ENCODE measurements around the gene CDX2. TPM values are rescaled to one million over a fixed set of nuclear protein-coding genes. Genes with fewer than 3 reads are reported as not detected.

Gene CDX2
- total RNA-seq, 1 experiment from 2014 or later, result 12.5 TPM

GRCh38 chr13:27917121-27917947 lies 51.8 kb downstream of the CDX2 start:
- ATAC-seq, result no peak
- RAD21 ChIA-PET (ENCODE audit: low non-redundant PET in 1 of 2, low total read pairs in 2 of 2, uncharacterized antibody in 2 of 2, unreplicated experiment in 2 of 2), result no interaction called here
- CTCF ChIA-PET, result no interaction called here
- intact Hi-C loops (cut with micrococcal nuclease), result no loop called here
- H3K9ac ChIP-seq (ENCODE audit: low read length), result no peak overlapping the region
- no peaks in the 10 kb centered on the region for H3K27me3 ChIP-seq (ENCODE audit: insufficient read depth, low read length)
- no peaks in the 10 kb centered on the region for H3K36me3 ChIP-seq (ENCODE audit: control insufficient read depth in 1 of 2, insufficient read depth in 2 of 2, low read length in 2 of 2)
- POLR2A ChIA-PET, result no interaction called here
- no peak overlapping the region for H3K4me3 ChIP-seq (replicated peaks in 1 of 2; ENCODE audit: low read depth in 1 of 2, low read length in 2 of 2)
- BruUV-seq (replicated peaks), result no TSS peak
- H3K9me2 ChIP-seq (ENCODE audit: insufficient read depth), result no peaks in the 10 kb centered on the region
- no peak for DNase-seq (ENCODE audit: low read depth, low spot score)
- no peaks in the 10 kb centered on the region for H3K9me3 ChIP-seq (ENCODE audit: control insufficient read depth in 1 of 2, insufficient read depth in 1 of 2, low read depth in 1 of 2, low read length in 2 of 2)
- no peaks in the 10 kb centered on the region for H4K20me1 ChIP-seq (ENCODE audit: insufficient read depth)
- no peaks in the 10 kb centered on the region for H3K79me2 ChIP-seq (ENCODE audit: insufficient read depth, low read length)
- no peak for TF ChIP-seq ZFX (IDR thresholded peaks at IDR 0.05)
- TF ChIP-seq, protein P1, sequence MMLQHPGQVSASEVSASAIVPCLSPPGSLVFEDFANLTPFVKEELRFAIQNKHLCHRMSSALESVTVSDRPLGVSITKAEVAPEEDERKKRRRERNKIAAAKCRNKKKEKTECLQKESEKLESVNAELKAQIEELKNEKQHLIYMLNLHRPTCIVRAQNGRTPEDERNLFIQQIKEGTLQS (IDR thresholded peaks at IDR 0.05), result no peak
- H3K4me2 ChIP-seq (ENCODE audit: low read length), result no peak overlapping the region
- peaks cover 10 to 31% of the 10 kb centered on the region in 2 experiments for H3K4me1 ChIP-seq (ENCODE audit: control insufficient read depth in 1 of 2, insufficient read depth in 2 of 2, low read length in 2 of 2)
- no peak overlapping the region for H3K27ac ChIP-seq (ENCODE audit: low read depth, low read length)
- no peak overlapping the region for H2AFZ ChIP-seq (ENCODE audit: low read depth, low read length, poor library complexity, severe bottlenecking)

DNA sequence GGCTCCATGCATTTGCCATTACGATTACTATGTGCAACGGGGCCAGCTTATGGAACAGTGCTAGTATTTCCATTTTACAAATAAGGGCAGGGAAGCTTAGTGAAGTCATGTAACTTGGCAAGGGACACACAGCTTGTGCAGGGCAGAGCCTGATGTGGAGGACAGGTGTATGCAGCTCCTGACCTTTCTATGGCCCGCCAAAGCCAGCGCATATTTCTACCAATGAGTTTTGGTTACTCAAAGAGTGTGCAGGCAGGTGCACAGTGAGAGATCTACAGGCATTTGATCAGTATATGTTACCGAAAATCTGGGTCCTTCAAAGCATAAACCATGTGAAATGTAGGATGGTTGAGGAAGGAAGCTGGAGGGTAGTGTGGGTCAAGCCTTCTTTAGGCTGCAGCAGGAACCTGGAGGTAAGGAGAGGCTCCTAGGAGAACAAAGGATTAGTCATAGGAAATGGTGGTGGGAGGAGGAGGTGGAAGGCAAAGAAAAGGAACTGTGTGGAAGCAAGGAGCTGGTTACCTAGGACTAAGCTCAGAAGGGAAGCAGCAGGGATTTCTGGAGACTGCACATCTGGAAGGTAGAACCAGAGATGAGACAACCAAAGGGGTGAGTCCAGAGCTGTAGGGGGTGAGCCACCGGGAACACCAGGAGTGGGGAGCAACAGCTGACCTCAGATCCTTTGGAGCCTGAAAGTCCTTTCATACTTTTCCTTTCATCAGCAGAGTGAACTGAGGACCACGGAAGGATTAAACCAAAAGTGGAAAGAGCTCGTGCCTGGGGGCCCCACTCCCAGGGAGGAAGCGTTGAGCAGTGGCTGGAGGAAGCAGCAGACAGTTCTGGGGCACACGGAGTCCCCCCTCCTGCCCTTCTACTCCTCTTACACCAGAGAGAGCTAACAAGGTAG lies 53.6 kb downstream of the CDX2 start:
- Histone ChIP-seq H3K36me3 (ENCODE audit: control insufficient read depth in 1 of 2, insufficient read depth in 2 of 2, low read length in 2 of 2) (no peaks in the 10 kb centered on the region), H3K9ac (ENCODE audit: low read length) (no peak overlapping the region), H3K27me3 (ENCODE audit: insufficient read depth, low read length) (no peaks in the 10 kb centered on the region), H2AFZ (ENCODE audit: low read depth, low read length, poor library complexity, severe bottlenecking) (peak overlapping the region; percentile 62), H3K79me2 (ENCODE audit: insufficient read depth, low read length) (no peaks in the 10 kb centered on the region), H3K27ac (ENCODE audit: low read depth, low read length) (peak overlapping the region; percentile 9; the same call in 1 of the 2 replicates), H4K20me1 (ENCODE audit: insufficient read depth) (no peaks in the 10 kb centered on the region), H3K4me1 (ENCODE audit: control insufficient read depth in 1 of 2, insufficient read depth in 2 of 2, low read length in 2 of 2) (peaks cover 10 to 28% of the 10 kb centered on the region in 2 experiments), H3K9me2 (ENCODE audit: insufficient read depth) (no peaks in the 10 kb centered on the region), H3K4me3 (replicated peaks in 1 of 2; ENCODE audit: low read depth in 1 of 2, low read length in 2 of 2) (no peak overlapping the region), H3K4me2 (ENCODE audit: low read length) (peak overlapping the region; percentile 56), H3K9me3 (ENCODE audit: control insufficient read depth in 1 of 2, insufficient read depth in 1 of 2, low read depth in 1 of 2, low read length in 2 of 2) (no peaks in the 10 kb centered on the region)
- no TSS peak for BruUV-seq (replicated peaks)
- POLR2A ChIA-PET, result interaction anchor here (0.6 kb wide), 1 partner anchor 731 kb away, joined by 3 read pairs; no protein-coding TSS in a partner anchor
- RAD21 ChIA-PET (ENCODE audit: low non-redundant PET in 1 of 2, low total read pairs in 2 of 2, uncharacterized antibody in 2 of 2, unreplicated experiment in 2 of 2), result no interaction called here
- no peak for ATAC-seq
- 0 out of 2 replicates have a peak, but pooled peaks have one; percentile 21 for TF ChIP-seq JUND (IDR thresholded peaks at IDR 0.05)
- TF ChIP-seq ZFX (IDR thresholded peaks at IDR 0.05), result no peak
- DNase-seq (ENCODE audit: low read depth, low spot score), result no peak
- intact Hi-C loops (cut with micrococcal nuclease), result no loop called here
- CTCF ChIA-PET, result interaction anchor here (0.9 to 1.3 kb wide), 3 partner anchors 38 to 553 kb away, joined by 3 to 5 read pairs (median 3); no protein-coding TSS in a partner anchor

Measured in HCT116 (cell line).